Fibroblast of pulmonary artery (primary cell): ENCODE measurements around the gene ITPR2.

Experiments
- DNase-seq: peaks from one replicate; pipeline ENCODE4 v3.0.0-alpha.2; 2010; ENCODE audit warnings: low read depth
- H3K4me3 ChIP-seq: replicated peaks from 2 replicates; pipeline ENCODE4 v1.5.1; 2011; ENCODE audit warnings: low read depth, mild to moderate bottlenecking, control low read depth, low read length, moderate library complexity
- TF ChIP-seq, protein P1 (sequence below): IDR thresholded peaks from 2 replicates; pipeline ENCODE4 v1.5.1; 2011; ENCODE audit warnings: mild to moderate bottlenecking, control low read depth, low read length, inconsistent platforms; ENCODE audit errors: missing control alignments

ITPR2 gene

DNA sequence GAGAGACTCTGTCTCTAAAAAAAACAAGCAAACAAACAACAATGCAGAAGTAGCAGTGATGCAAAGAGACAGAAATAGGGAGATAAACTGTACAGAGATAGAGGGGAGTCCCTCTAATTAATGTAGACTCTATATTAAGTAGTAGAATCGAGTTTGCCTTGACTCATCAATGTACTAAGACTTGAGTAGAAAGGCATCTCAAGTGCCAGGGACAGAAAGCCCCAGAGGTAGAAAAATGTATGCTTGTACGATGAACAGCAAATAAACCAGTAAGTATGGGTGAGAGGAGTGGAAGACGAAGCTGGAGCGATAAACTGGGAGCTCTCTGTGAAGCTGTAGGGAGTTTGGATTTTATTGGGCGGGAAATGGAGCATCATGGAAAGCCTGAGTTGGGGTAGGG is 429.4 kb downstream of the ITPR2 start:
- no peak overlapping the region for H3K4me3 ChIP-seq
- TF ChIP-seq, protein P1, sequence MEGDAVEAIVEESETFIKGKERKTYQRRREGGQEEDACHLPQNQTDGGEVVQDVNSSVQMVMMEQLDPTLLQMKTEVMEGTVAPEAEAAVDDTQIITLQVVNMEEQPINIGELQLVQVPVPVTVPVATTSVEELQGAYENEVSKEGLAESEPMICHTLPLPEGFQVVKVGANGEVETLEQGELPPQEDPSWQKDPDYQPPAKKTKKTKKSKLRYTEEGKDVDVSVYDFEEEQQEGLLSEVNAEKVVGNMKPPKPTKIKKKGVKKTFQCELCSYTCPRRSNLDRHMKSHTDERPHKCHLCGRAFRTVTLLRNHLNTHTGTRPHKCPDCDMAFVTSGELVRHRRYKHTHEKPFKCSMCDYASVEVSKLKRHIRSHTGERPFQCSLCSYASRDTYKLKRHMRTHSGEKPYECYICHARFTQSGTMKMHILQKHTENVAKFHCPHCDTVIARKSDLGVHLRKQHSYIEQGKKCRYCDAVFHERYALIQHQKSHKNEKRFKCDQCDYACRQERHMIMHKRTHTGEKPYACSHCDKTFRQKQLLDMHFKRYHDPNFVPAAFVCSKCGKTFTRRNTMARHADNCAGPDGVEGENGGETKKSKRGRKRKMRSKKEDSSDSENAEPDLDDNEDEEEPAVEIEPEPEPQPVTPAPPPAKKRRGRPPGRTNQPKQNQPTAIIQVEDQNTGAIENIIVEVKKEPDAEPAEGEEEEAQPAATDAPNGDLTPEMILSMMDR: no peak
- no peak for DNase-seq

DNA sequence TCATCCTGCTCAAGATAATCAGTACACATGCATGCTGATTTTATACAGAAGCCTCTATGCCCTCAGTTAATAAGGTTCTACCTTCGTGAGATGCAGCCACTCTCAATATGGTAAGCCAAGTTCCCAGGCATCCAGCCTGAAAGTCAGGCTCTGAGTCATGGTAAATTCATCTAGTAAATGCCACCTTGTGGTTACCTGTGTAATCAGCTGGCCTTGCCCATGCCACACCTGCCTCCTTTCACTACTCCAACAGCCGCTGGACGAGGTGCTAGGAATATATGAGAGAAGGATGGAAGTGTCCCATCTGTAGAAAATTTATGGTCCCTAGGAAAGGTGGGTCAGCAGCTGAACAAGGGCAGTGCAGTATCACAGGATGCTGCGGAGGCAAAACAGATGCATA is 430.3 kb downstream of the ITPR2 start:
- TF ChIP-seq, protein P1: no peak
- no peak for DNase-seq
- no peak overlapping the region for H3K4me3 ChIP-seq

DNA sequence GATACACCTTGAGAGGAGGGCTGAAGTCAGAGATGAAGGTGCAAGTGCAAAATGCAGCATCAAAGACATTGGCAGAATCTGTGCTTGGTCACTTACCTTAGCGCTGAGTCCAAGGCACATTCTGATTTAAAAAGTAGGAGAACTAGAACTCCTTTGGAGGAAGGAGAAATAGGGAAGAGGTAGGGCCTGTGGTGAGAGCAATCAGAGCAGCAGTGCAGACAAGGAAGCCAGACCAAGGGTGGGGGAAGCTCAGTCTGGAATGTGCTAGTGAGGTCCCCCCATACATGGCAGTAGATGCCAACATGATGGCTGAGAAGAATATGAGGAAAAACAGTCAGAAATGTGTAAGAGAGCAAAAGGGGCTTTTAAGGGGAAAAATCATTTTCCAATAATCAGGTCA is 431.1 kb downstream of the ITPR2 start:
- no peak overlapping the region for H3K4me3 ChIP-seq
- no peak for DNase-seq
- TF ChIP-seq, protein P1: no peak

DNA sequence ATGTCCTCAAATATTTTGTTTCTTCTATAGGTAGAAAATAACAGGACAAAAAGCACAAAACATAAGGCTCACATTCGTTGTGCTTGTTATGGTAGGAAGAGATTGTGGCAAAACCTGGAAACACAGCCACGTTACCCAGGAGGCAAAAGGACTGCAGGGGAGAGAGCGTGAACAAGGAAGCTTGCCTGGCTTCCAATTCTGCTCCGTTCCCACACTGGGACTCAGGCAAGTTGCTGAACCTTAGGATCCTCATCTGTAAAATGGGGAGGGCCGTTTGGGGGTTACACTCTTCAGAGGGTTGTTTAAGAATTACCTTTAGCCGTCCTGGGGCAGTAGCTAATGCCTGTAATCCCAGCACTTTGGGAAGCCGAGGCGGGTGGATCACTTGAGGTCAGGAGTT is 432.4 kb downstream of the ITPR2 start:
- H3K4me3 ChIP-seq: no peak overlapping the region
- TF ChIP-seq, protein P1: no peak
- DNase-seq: no peak

DNA sequence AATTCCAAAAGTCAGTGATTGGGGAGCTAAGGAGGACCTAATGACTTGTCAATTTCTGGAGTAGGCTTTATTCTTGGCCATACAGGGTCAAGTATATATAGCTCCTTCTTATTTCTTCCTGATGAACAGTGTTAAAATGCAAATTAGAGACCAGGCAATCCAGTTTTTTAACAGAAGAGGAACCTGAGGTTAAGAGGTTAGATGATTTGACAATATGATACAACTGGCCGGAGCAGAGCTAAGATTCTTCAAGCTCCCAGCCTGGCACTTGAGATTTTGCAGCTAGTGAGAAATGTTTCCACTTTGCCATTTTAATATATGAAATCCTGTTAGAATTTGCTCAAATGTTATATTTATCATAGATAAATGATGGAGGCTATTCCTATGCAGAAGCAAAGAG is 433.6 kb downstream of the ITPR2 start:
- no peak overlapping the region for H3K4me3 ChIP-seq
- TF ChIP-seq, protein P1: no peak
- DNase-seq: no peak

DNA sequence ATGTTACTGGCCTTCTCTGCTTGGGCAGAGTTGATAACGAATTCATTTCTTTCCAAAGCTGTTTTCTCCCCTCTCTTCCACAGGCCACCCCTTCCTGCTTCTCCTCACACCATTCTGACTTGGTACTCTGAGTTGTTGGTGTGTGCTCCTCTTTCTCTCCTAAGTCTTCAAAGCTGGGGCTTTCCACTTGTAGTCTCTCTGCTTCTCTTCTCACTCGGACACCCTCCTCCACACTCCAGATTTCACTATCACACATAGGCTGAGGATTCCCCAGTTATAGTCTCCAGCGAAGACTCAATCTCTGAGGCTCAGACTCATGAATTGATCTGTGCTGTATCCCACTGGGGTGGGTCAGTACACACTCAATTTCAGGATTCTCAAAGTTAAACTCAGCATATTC is 436.6 kb downstream of the ITPR2 start:
- no peak for DNase-seq
- TF ChIP-seq, protein P1: no peak
- H3K4me3 ChIP-seq: no peak overlapping the region

DNA sequence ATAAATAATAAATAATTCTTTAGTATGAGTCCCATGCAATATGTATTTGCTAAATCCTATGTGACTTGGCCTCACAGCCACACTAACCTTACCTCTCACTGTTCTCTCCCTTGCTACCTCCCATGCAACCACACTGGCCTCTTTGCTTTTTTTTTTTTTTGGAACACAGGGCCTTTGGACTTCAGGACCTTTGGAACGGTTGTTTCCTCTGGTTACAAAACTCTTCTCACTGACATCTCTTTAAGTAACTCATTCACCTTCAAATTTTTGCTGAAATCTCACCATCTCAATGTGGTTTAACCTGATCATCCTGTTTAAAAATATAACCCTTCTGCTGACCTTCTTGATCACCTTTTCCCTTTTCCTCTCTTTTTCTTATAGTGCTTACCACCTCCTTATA is 443.7 kb downstream of the ITPR2 start:
- no peak overlapping the region for H3K4me3 ChIP-seq
- TF ChIP-seq, protein P1: no peak
- DNase-seq: no peak
